GM19463 (cell line): ENCODE results near the gene FTH1.
"Not testable (repeated sequence)": the region's sequence is repeated elsewhere in the genome, so short reads cannot be mapped to it uniquely, and the experiment has no call there.

ENCODE experiments used
- ATAC-seq: cut with Tn5 transposase; IDR thresholded peaks from one replicate; pipeline ENCODE4 v1.9.1; 2021; ENCODE audit warnings: mild to moderate bottlenecking, moderate library complexity; ENCODE audit not compliant: unreplicated experiment

The FTH1 gene

GRCh38 chr11:61978703-61979661, 11.5 kb upstream of the FTH1 start:
- ATAC-seq, result no peak

- ATAC-seq, result no peak
Measured at GRCh38 chr11:61976813-61977475, 9.5 kb upstream of the FTH1 start.

DNA sequence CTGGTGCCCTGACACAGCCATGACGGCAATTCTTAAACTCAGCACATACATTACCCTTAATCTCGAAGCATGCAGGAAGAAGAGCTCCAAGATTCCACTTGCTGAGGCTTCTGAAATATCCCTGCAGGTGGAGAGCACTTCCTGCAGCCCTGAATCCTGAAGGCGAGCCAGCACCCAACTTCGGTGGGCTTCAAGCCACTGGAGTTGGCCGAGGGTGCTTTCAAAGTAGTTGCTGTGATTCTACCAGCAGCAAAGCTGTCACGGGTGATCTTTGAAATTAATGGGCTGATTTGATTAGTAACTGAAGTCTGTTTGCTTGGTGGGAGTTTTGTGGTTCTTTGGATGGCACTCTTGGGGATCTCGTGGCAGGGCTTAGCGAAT, 9.0 kb upstream of the FTH1 start:
- ATAC-seq, result no peak

DNA sequence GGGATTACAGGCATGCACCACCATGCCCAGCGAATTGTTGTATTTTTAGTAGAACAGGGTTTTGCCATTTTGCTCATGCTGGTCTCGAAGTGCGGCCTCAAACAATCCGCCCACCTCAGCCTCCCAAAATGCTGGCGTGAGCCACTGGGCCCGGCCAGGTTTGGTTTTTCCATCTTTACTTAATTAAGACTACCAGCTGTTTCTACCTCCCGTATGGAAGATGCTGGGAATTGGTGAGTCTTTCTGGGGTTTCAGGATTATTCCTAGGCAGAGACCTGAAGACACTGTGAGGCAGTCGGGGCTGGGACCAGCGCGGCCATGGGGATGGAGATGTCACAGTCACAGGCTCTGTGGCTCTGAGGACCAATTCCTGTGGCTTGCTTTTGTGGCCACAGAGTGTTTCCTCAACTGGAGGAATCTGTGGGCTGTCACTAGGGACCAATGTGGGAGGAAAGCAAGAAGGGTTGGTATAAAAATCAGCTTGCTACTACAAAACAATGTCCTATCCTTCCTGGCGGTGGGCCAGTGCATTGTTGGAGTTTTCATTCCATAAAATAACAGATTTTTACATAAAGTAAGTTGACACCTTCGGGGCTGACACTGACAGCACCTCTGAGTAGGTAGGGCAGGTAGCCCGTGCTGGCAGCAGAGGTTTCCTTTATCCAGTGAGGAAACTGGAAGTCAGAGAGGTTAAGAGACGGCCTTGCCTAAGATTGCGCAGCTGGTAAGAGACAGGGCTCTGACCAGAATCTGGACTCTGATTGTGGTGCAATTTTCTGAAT, 8.4 kb upstream of the FTH1 start:
- no peak for ATAC-seq

DNA sequence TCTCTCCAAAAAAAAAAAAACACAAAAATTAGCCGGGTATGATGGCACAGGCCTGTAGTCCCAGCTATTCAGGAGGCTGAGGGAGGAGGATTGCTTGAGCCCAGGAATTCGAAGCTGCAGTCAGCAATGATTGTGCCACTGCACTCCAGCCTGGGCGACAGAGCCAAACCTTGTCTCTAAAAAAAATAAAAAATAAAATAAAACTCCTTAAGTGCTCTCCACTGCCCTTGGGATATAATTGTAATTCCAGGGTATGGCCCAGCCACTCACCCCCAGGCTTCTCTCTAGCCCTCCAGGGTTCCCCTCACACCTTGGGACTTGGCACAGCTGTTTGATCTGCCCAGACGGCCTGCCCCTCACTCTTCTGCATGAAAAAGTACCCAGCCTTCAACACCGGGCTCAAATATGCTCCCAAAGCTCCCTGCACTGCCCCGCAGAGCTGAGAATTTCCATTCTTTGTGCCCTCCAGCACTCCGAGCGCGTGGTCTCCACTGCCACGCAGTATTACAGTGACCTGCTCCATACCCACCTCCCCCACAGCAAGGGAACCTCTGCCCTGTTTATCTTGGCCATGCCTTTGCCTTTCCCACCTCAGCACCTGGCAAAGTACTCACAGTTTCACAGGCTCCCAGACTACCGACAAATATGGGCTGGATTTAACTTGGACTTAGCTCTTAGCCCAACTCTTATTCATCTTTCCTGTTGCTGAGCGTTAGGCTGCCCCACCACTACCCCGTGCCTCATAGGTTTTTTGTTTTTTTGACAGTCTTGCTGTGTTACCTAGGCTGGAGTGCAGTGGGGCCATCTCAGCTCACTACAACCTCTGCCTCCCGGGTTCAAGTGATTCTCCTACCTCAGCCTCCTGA, 7.6 kb upstream of the FTH1 start:
- no peak for ATAC-seq

GRCh38 chr11:61973476-61974162, 6.2 kb upstream of the FTH1 start:
- ATAC-seq, result no peak

DNA sequence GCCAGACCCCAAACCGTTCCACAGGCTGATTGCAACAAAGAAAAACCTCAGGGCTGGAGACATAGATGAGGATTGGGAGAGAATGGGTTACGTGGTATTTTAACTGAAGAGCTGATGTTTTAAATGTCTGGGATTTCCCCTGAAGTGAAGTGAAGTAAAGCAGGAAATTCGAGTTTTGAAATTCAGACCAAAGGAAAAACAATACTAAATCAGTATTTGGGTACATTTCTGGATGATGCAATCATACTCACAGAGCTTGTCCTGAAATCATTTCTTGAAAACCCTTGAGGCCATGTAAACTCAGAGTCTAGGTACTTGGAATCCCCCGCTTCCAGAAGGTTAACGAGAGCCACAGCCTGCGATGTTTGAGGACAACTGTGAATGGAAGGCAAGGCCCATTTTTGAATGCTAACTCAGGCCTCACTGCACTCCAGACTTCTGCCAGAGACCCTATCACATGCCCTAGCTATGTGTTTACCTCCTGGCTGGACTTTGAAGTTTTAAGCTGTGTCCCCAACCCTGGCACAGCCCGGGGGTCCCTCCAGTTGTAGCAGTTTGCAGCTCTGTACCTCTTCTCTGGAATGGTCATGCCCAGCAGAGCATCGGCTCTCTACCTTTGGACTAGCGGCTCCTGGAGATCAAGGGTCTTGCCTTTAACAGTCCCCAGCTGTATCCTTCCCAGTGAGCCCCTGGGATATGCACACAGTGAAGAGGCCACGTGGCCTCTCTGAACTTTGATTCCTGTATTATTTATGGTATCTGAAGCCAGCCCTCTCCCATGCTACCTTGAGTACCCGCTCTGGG, 5.4 kb upstream of the FTH1 start:
- ATAC-seq, result no peak

DNA sequence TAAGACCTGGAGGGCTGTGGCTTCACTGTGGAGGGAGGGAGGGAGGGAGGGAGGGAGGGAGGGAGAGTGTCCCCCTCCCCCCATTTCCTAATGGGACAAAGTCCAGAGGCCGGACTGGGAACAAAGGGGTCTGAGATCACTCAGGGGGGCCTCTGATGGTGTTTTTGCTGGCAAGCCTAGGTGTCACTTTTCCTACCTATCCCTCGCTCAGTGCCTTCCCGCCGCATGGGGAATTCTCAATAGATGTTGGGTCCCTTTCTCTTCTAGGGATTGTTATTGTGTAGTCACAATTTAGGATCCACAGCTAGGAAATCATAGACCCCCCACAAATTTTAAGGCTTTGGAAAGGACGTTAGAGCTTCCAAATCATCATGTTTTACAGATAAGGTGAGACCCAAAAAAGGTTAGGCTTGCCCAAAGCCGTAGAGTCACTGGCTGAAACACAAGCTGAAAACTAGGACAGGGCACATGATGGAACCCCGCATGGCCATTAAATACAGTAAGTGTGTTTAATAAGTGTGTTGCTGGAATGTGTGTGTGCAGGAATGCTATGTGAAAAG, 4.8 kb upstream of the FTH1 start:
- no peak for ATAC-seq

DNA sequence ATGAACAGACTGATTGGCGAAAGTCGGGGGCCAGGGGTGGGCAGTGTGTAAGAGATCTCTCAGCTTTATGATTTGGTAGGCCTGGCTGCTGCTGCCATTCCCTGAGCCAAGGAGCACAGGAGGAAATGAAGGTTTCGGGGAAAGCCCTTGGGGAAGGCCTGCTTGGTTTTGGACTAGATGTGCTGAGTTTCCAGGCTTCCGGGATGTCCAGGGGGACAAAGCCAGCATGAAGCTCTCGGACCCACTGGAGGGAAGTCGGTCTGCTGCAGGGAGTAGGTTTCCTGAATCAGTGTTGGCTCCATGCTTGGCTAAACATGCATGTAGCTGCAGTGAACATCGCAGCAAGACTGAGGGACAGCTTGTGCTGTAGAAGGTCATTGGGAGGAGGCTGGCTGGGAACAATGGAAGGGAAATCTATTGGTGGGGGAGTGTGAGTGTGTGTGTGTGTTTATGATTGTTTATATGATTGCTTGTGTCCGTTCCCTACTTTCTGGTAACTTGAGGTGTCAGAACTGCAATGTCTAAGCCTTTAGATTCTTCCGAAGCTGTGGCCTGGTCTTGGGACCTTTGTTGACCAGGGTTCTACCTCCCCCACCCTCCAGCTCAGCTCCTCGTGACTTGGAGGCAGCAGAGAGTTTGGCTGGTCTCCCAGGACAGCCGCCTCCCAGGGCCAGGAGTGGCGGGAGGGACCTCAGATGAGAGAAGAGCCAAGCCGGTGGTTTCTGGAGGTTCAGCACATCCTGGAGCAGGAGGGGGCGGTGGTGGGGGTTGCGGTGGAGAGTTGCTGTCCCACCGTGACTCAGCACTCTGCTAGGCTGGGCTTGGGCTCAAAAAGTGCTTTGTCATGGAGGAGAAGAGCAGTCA, 4.0 kb upstream of the FTH1 start:
- no peak for ATAC-seq

- ATAC-seq, result no peak
Measured at GRCh38 chr11:61969838-61970662, 2.6 kb upstream of the FTH1 start.

- ATAC-seq, result no peak
Measured at GRCh38 chr11:61969391-61969758, 1.9 kb upstream of the FTH1 start.

- no peak for ATAC-seq
Measured at GRCh38 chr11:61968758-61969390, 1.4 kb upstream of the FTH1 start.

DNA sequence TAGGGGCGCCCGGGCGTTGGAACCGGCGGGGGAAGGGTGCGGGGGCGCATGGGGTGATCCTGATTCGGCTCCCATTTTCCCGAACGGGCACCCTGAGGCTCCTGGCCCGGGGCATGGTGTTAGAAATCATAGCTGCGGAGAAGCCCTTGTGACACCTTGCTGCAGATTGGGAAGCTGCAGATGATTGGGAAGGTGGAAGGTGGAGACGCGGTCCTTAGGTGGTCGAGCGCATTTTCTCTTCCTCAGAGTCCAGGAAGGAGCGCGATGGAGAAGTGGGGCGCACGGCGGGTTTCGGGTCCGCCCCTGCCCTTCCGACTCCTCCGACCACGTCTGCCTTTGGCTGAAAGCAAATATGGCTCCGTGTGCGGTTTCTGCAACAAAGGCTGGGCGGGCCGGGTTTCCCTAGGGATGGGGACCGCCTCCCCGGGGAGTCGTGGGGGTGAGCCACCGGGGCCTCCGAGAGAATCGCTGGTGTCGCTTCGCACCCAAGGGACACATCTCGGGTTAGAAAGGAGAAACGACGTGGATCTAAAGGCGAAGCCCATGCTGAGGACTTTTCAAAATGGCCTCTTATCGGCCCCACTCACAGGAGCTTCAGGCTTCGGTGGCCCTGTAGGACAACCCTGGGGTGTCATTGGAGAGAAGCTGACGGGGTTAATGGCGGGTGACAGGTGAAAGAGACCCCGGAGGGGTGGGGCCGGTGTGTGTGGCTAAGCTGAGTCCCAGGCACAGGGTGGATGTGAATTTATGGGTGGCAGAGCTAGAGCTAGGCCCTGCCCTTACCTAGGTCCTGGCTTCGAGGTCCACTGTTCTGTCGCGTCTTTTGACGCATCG, 707 bp upstream of the FTH1 start:
- ATAC-seq, result no peak

DNA sequence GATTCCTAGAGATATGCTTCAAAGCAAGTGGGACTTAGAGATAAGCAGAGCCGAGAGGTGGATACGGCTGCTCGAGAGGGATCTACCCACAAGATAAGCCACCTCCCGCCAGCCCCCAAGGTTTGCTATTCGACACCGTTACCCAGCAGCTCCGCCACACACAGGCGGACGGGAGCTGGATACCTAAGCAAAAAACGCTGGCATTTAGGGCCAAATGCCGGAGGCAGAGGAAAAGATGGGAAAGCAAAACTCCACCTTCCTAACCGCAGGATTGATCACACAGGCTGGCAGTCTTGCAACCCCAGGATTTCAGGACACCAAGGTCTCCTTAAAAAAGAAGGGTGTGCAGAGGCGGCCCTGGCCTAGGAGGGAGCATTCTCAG, 709 bp downstream of the FTH1 start:
- no peak for ATAC-seq

DNA sequence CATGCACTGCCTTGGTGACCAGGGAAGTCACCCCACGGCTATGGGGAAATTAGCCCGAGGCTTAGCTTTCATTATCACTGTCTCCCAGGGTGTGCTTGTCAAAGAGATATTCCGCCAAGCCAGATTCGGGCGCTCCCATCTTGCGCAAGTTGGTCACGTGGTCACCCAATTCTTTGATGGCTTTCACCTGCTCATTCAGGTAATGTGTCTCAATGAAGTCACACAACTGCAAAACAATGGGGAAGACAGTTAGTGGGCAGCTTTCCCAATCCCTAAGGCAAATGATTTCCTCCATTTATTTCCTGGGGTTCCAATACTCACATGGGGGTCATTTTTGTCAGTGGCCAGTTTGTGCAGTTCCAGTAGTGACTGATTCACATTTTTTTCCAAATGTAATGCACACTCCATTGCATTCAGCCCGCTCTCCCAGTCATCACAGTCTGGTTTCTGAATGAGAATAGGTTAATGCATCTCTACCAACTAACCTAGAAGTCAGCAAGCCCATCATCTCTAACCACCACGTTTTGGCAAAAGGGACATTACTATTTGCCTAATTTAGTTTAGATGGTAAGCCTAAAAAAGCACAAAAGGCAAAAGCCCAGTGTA, 2.7 kb downstream of the FTH1 start:
- not testable (repeated sequence) for ATAC-seq
